GM21423 (cell line): ENCODE results near the gene WDR13.

Source experiments
- ATAC-seq: cut with Tn5 transposase; IDR thresholded peaks from one replicate; pipeline ENCODE4 v1.9.1; 2021; ENCODE audit warnings: mild to moderate bottlenecking, moderate library complexity; ENCODE audit not compliant: unreplicated experiment

Gene WDR13

GRCh38 chrX:48592971-48593370 lies 4.3 kb upstream of the WDR13 start:
- ATAC-seq = no peak

- ATAC-seq = no peak
These were observed 1.4 kb upstream of the WDR13 start for GRCh38 chrX:48595929-48596328.

- ATAC-seq = no peak
These were observed 1.3 kb downstream of the WDR13 start for GRCh38 chrX:48598614-48599013.

- no peak for ATAC-seq
These were observed 2.0 kb downstream of the WDR13 start for GRCh38 chrX:48599341-48599740.

GRCh38 chrX:48600226-48600625 lies 2.9 kb downstream of the WDR13 start:
- no peak for ATAC-seq

- no peak for ATAC-seq
These were observed 4.6 kb downstream of the WDR13 start for GRCh38 chrX:48601741-48602394.

- ATAC-seq = no peak
These were observed 7.4 kb downstream of the WDR13 start for GRCh38 chrX:48604701-48605100.

GRCh38 chrX:48606091-48606490 lies 8.8 kb downstream of the WDR13 start:
- no peak for ATAC-seq

- ATAC-seq = no peak
These were observed 14.4 kb downstream of the WDR13 start for GRCh38 chrX:48611703-48612102.

GRCh38 chrX:48613502-48614160 lies 16.3 kb downstream of the WDR13 start:
- no peak for ATAC-seq

- ATAC-seq = no peak
These were observed 19.3 kb downstream of the WDR13 start for GRCh38 chrX:48616576-48616975.

- no peak for ATAC-seq
These were observed 20.4 kb downstream of the WDR13 start for GRCh38 chrX:48617542-48618340.

GRCh38 chrX:48626401-48627298 lies 29.4 kb downstream of the WDR13 start:
- no peak for ATAC-seq

GRCh38 chrX:48631376-48632090 lies 34.2 kb downstream of the WDR13 start:
- peak; percentile 63 for ATAC-seq

GRCh38 chrX:48632207-48632606 lies 34.9 kb downstream of the WDR13 start:
- ATAC-seq = no peak

- ATAC-seq = no peak
These were observed 39.0 kb downstream of the WDR13 start for GRCh38 chrX:48636301-48636700.

- no peak for ATAC-seq
These were observed 39.5 kb downstream of the WDR13 start for GRCh38 chrX:48636776-48637175.

GRCh38 chrX:48645669-48646068 lies 48.4 kb downstream of the WDR13 start:
- no peak for ATAC-seq

- ATAC-seq = no peak
These were observed 51.1 kb downstream of the WDR13 start for GRCh38 chrX:48648336-48648751.

- no peak for ATAC-seq
These were observed 51.8 kb downstream of the WDR13 start for GRCh38 chrX:48649102-48649501.
